Lung (tissue), 12 donors: Measurements from ENCODE around the gene FOXP2. TPM values are rescaled to one million over a fixed set of nuclear protein-coding genes. Genes with fewer than 3 reads are reported as not detected.
A peak's percentile ranks its signal among the peaks of the same experiment; 100 is the strongest.

ENCODE experiments used
- ATAC-seq: fragments of 200-7000 bp; cut with Tn5 transposase; one replicate; pipeline ENCODE4 v1.9.1; 2020; ENCODE audit warnings: moderate number of reproducible peaks; ENCODE audit not compliant: insufficient read depth, low FRiP score
- DNase-seq, 3 donors: peaks; one replicate each; pipeline ENCODE4 v3.0.0-alpha.2; 2013 to 2017
- H3K27ac ChIP-seq, 2 donors: one replicate each; pipeline ENCODE4 v1.5.1; 2013; ENCODE audit warnings: mild to moderate bottlenecking in 2 of 2, moderate library complexity in 2 of 2, control low read depth in 1 of 2, inconsistent platforms in 1 of 2, low read depth in 1 of 2, low read length in 1 of 2
- H3K27me3 ChIP-seq, 3 donors: one replicate each; pipeline ENCODE4 v1.5.1; 2013; ENCODE audit warnings: low read length in 2 of 3; ENCODE audit not compliant: control insufficient read depth in 3 of 3, insufficient read depth in 3 of 3
- H3K36me3 ChIP-seq, 4 donors: one replicate each; pipeline ENCODE4 v1.5.1; 2013; ENCODE audit warnings: low read length in 4 of 4, mild to moderate bottlenecking in 1 of 4, moderate library complexity in 1 of 4; ENCODE audit not compliant: control insufficient read depth in 4 of 4, insufficient read depth in 4 of 4
- H3K4me1 ChIP-seq, 5 donors: one replicate each; pipeline ENCODE4 v1.5.1; 2013; ENCODE audit warnings: low read length in 5 of 5, mild to moderate bottlenecking in 2 of 5, moderate library complexity in 1 of 5; ENCODE audit not compliant: control insufficient read depth in 5 of 5, insufficient read depth in 5 of 5
- H3K4me3 ChIP-seq: one replicate; pipeline ENCODE4 v1.5.1; 2013; ENCODE audit warnings: mild to moderate bottlenecking, control low read depth, moderate library complexity
- H3K9ac ChIP-seq, 2 donors: one replicate each; pipeline ENCODE4 v1.5.1; 2013; ENCODE audit warnings: low read length in 2 of 2, control low read depth in 1 of 2; ENCODE audit not compliant: insufficient read depth in 1 of 2
- H3K9me3 ChIP-seq, 4 donors: one replicate each; pipeline ENCODE4 v1.5.1; 2013; ENCODE audit warnings: low read length in 3 of 4, mild to moderate bottlenecking in 1 of 4, moderate library complexity in 1 of 4; ENCODE audit not compliant: control insufficient read depth in 4 of 4, insufficient read depth in 3 of 4
- WGBS, 2 donors: extraction: QIAGEN DNeasy Blood & Tissue Kit; methylation state at CpG; one replicate each; pipeline ENCODE4 v1.1.7; 2013; 5-methylcytosine and 5-hydroxymethylcytosine counted together
- polyA plus RNA-seq, 2 donors: library from polyadenylated mRNA; stranded (reverse); fragments of 200-250 nt; gene quantifications; one replicate each; pipeline ENCODE4 v1.2.1, GENCODE V29; 2013
- total RNA-seq, 2 donors: library from RNA; depleted of rRNA in 1 of 2; stranded (reverse); fragments of >200 nt in 1 of 2; gene quantifications; one replicate each; pipeline ENCODE4 v1.2.1, GENCODE V29; 2014 to 2021
- TF ChIP-seq, protein P1 (sequence below): IDR thresholded peaks from 2 replicates; pipeline ENCODE4 v1.5.1; 2012; ENCODE audit warnings: mild to moderate bottlenecking; ENCODE audit errors: control extremely low read depth, extremely low read depth
- donor health status: control.
- donor health status: control.
- donor health status: Bipolar disorder and iron deficiency.
- donor health status: healthy.
- donor health status: DM: yes; HTN: yes; CAD: no.

The FOXP2 gene
- total and polyA plus RNA-seq, 4 donors = 0.93 to 49.3 (median 5.0) TPM

DNA sequence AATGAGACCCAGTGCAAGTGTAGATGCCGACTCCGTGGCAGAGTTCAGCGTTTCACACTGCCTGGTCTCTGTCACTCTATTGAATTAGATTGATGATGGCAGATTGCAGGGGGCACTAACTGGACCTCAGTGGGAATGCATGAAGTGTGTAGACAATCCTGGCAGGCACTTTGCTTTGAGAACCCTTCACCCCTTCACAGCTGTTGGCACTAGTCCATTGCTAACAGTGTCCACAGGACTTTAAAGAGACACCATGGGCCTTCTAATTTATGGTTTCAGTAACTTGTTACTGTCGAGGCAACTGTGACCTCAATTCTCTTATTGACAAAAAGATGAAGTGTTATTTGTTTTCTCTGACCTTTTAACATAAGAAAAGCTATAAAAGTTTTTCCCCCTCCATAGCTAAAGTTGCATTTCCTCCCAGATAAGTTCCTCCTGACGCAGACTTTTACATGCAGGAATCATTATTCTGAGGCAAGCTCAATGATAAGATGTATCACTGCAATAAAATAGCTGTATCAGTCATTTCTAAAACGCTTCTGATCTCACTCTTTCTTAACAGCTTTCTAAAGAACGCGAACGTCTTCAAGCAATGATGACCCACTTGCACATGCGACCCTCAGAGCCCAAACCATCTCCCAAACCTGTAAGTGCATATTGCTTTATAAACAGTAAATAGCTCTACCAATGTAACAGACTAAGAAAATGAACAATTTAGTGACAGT is 238.9 kb downstream of the FOXP2 start:
- H3K9ac ChIP-seq = no peak overlapping the region
- DNase-seq = peak; percentile 20 to 57 (median 57)

DNA sequence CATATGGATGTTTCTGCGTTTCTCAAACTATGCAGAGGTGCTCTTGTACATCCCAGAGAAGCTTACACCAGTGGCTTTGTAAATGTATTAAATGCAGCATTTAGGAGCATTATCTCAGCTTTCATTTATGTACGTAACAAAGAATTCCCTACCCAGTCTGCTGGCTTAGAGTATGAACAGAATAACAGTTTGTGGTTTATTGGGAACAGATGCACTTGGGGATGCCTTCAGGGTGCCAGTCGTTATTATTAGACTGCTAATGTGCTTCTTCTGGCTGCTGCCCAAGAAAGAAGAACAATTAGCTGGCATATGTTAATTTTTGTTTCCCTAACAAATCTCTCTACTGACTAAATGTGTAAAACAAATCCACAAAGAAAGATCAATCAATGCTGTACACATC is 241.9 kb downstream of the FOXP2 start:
- 83 to 88% methylated on average over 3 of the region's 3 CpGs for WGBS, 2 donors
- Histone ChIP-seq H3K27ac (no peak overlapping the region), H3K9ac (no peak overlapping the region), H3K4me3 (no peak overlapping the region), H3K9me3 (no peaks in the 10 kb centered on the region), H3K36me3 (no peaks in the 10 kb centered on the region), H3K27me3 (no peaks in the 10 kb centered on the region), H3K4me1 (peaks cover 2 to 34% (median 14%) of the 10 kb centered on the region in 5 donors)
- TF ChIP-seq, protein P1, sequence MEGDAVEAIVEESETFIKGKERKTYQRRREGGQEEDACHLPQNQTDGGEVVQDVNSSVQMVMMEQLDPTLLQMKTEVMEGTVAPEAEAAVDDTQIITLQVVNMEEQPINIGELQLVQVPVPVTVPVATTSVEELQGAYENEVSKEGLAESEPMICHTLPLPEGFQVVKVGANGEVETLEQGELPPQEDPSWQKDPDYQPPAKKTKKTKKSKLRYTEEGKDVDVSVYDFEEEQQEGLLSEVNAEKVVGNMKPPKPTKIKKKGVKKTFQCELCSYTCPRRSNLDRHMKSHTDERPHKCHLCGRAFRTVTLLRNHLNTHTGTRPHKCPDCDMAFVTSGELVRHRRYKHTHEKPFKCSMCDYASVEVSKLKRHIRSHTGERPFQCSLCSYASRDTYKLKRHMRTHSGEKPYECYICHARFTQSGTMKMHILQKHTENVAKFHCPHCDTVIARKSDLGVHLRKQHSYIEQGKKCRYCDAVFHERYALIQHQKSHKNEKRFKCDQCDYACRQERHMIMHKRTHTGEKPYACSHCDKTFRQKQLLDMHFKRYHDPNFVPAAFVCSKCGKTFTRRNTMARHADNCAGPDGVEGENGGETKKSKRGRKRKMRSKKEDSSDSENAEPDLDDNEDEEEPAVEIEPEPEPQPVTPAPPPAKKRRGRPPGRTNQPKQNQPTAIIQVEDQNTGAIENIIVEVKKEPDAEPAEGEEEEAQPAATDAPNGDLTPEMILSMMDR = no peak
- ATAC-seq (no peak), DNase-seq (no peak)

More for the DNA sequence above, 238.9 kb downstream of the FOXP2 start:
- no peaks in the 10 kb centered on the region for H3K9me3 ChIP-seq
- no peak overlapping the region for H3K4me3 ChIP-seq
- H3K27me3 ChIP-seq = no peaks in the 10 kb centered on the region
- 73 to 75% methylated on average over 10 of the region's 10 CpGs for WGBS, 2 donors
- H3K4me1 ChIP-seq = peaks cover 0 to 21% (median 10%) of the 10 kb centered on the region in 5 donors
- H3K36me3 ChIP-seq = no peaks in the 10 kb centered on the region
- no peak for ATAC-seq
- TF ChIP-seq, protein P1 = no peak
- H3K27ac ChIP-seq = no peak overlapping the region

DNA sequence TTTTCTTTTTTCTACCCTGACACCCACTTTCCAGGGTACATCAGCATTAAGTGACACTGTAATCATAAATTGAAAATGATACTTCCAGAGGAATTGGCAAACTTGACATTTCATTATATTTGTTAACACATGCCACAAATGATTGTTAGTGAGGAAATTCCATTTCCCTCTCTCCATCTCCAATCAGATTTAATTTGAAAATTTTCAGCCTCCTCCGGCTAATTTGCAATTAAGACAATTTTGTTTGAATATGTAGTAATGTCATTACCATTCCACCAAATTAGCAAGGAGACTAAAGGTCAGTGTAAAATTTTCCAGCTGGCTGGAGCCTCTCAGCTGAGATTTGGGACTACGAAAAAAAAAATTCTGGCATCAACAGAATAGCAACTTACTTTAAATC is 242.7 kb downstream of the FOXP2 start:
- Histone ChIP-seq H3K4me1 (peaks cover 2 to 38% (median 14%) of the 10 kb centered on the region in 5 donors), H3K36me3 (no peaks in the 10 kb centered on the region), H3K27me3 (no peaks in the 10 kb centered on the region), H3K9me3 (no peaks in the 10 kb centered on the region), H3K27ac (no peak overlapping the region), H3K9ac (no peak overlapping the region), H3K4me3 (no peak overlapping the region)
- WGBS, 2 donors = 89 to 94% methylated on average over 2 of the region's 2 CpGs
- TF ChIP-seq, protein P1 = no peak
- DNase-seq = no peak
- ATAC-seq = no peak
